A549 treated with dexamethasone at 1 μM for 4 hours (cell line): ENCODE results near the gene CDCA5. TPM values are rescaled to one million over a fixed set of nuclear protein-coding genes. Genes with fewer than 3 reads are reported as not detected.

Experiments
- total RNA-seq: library from RNA; stranded (reverse); fragments of 200-300 nt; extraction: Qiagen RNA extraction; gene quantifications from 5 replicates; pipeline ENCODE4 v1.2.3, GENCODE V29; 2022

Gene CDCA5
- total RNA-seq, result 64.4 to 77.1 TPM (median 72.9 TPM) in 5 replicates

DNA sequence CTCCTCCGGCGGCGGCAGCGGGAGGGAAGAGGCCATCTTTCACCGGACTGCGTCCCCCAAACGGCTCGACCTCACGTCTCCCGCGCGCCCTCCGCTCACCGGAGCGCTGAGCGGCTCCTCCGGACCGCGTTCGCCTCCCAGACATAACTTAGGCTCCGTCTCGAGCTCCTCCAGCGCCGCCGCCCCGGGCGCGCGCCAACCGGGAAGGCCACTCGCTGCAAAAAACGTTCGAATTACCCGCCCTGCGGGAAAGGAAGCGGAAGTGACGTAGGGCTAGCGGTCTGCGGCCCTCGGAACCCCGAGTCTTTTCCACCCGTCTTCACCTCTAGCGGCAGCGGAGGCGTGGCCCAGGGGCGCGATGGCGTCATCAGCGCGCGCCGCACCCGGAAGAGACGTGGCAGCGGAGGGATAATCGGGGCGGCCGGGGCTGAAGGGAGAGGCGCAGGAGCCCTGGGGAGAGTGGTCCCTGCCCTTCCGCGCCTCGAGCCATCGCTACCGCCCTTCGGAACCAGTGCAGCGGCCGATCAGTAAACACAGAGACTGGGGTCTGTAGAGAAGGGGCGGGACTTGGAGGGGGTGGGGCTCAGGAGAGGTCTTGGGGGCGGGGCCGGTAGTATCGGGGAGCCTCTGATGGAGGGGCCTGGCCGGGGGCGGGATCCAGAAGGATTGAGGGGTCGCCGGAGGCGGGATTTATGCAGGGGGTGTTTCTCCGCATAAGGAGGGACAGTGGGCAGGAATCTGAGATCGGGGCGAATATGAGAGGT lies at the start of gene CDCA5, which contains the start of gene ZFPL1:
CDCA5 (minus strand) TSS at position 207 of the 764 bp plus-strand sequence; CDS start at position 145, 62 bp downstream.
ZFPL1 (plus strand) TSS at position 389 of the 764 bp plus-strand sequence. CDS start 477 bp downstream, outside the sequence.

GRCh38 chr11:65121865-65122696 lies 38.2 kb upstream of the CDCA5 start, which contains the start of the genes FAU and MRPL49:
Gene FAU (minus strand): TSS chr11:65122134. CDS start chr11:65121813, 321 bp downstream.
Gene MRPL49 (plus strand): TSS chr11:65122321. CDS start chr11:65122347, 26 bp downstream.

GRCh38 chr11:65117206-65118096 lies 33.6 kb upstream of the CDCA5 start, which contains the start of gene ZNHIT2:
Gene ZNHIT2 (minus strand): TSS chr11:65117701. CDS start chr11:65117653, 48 bp downstream.

DNA sequence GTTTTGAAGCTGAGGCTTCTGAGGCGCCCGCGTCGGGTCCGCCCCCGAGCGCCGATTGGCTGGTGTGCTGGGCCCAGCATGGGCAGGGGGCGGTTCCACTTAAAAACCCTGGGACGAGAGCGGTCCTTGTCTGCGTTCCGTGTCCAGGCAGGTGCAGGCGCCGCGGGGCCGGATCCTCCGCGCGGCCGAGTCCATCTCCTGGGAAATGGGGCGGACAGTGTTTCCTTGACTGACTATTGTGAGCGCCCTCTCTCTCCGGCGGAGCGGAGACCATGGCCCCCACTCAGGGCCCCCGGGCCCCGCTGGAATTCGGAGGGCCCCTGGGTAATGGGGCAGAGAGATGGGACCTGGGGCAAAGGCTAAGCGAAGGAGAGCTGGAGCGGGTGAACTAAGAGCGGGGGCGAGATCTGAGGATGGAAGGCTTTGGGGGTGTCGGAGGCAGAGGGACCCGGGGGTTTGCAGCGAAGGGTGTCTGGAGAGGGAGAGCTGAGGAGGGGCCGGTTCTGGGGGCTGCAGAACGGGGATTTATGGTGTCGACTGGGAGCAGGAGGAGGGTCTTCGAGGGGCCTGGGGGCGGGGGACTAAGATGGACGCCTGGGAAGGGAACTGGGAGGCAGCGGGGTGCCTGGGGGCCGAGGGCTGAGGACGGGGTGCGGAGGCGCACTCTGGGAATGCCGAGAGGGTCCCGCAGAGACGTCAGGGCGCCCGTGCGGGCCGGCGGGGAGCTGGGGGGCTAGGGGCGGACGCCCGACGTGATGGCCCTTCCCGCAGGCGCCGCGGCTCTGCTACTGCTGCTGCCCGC lies 28.1 kb upstream of the CDCA5 start, which contains the start of gene TM7SF2:
TM7SF2 (plus strand) TSS at position 129 of the 802 bp plus-strand sequence; CDS start at position 273, 144 bp downstream.

DNA sequence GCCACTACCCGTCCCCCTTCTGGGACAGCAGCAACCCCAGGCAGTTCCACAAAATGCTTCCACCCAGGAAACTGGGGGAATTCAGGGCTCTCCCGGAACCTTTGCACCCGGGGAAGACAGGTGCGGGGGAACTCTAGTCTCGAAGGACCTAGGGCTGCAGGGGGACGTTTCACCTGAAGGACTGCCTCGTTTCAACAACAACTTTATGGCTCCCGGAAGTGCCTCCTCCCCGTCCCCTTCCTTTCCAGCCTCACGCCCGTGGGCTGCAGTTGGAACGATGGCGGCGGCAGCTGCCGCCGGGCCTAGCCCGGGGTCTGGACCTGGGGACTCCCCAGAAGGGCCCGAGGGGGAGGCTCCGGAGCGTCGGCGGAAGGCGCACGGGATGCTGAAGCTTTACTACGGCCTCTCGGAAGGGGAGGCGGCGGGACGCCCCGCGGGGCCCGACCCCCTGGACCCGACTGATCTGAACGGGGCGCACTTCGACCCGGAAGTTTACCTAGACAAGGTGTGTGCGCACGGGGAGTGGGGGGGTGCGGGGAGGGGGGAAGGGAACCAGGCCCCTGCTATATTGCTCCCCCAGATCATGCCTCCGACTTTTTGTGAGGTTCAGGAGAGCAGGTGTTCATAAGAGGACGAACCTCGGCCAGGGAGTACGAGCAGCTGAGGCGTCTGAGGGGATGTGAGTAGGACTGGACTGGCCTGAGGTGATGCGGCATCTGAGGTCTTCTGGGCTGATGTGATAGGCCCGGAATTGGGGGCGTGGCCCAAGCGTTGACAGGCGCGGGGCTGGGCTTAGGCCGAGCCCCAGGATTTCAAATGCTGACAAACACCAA lies 12.3 kb upstream of the CDCA5 start, which contains the start of gene VPS51:
VPS51 (plus strand) TSS at position 241 of the 833 bp plus-strand sequence; CDS start at position 278, 37 bp downstream.

GRCh38 chr11:65058419-65059054 lies 25.3 kb downstream of the CDCA5 start, which contains the start of gene NAALADL1:
Gene NAALADL1 (minus strand): TSS chr11:65058553. CDS start chr11:65058521, 32 bp downstream.

DNA sequence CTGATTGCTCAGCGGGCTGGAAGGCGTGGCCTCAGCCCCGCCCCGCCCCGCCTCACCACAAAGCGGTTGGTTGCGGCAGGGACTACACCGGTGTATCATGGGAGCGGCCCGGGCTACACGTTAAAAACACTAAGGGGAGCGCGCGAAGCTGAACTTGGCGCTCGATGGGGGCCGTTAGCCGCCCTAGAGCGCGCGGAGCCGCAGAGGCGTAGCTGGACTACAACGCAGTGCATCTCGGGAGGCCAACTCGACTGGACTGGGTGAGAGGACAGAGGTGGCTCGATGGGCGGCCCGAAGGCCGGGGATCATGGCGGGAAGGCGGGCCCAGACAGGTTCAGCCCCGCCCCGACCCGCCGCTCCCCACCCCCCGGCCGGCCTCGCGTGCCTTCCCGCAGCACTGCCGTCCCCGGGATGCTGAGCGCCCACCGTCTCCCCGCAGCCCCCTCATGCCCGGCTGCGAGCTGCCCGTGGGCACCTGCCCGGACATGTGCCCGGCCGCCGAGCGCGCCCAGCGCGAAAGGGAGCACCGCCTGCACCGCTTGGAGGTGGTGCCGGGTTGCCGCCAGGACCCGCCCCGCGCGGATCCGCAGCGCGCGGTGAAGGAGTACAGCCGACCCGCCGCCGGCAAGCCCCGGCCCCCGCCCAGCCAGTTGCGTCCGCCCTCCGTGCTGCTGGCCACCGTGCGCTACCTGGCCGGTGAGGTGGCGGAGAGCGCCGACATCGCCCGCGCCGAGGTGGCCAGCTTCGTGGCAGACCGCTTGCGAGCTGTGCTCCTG lies 42.8 kb downstream of the CDCA5 start, which contains the start of gene SAC3D1:
SAC3D1 (plus strand) TSS at position 364 of the 776 bp plus-strand sequence; CDS start at position 447, 83 bp downstream.

Other genes starting within 250 kb of the CDCA5 start
- gene CDC42BPG, start 239.4 kb downstream of the CDCA5 start, total RNA-seq, result 1.0 to 1.6 TPM (median 1.5 TPM) in 5 replicates
- 83.3 to 124 TPM (median 119 TPM) in 5 replicates for gene EHD1, start 205.4 kb downstream of the CDCA5 start, total RNA-seq
- gene ATG2A, start 166.8 kb downstream of the CDCA5 start, total RNA-seq, result 11.0 to 20.8 TPM (median 19.2 TPM) in 5 replicates
- gene PPP2R5B, start 159.4 kb downstream of the CDCA5 start, total RNA-seq, result 3.5 to 4.4 TPM (median 4.1 TPM) in 5 replicates
- not detected in 5 replicates for gene GPHA2, start 148.1 kb downstream of the CDCA5 start, total RNA-seq
- gene MAJIN, start 111.9 kb downstream of the CDCA5 start, total RNA-seq, result not detected in 5 replicates
- gene BATF2, start 87.1 kb downstream of the CDCA5 start, total RNA-seq, result 0.33 to 0.65 TPM (median 0.47 TPM) in 5 replicates
- 172 to 187 TPM (median 178 TPM) in 5 replicates for gene ARL2, start 69.9 kb downstream of the CDCA5 start, total RNA-seq
- 18.9 to 23.9 TPM (median 22.8 TPM) in 5 replicates for gene SNX15, start 56.6 kb downstream of the CDCA5 start, total RNA-seq
- gene SAC3D1, start 42.8 kb downstream of the CDCA5 start, total RNA-seq, result 33.5 to 51.7 TPM (median 49.0 TPM) in 5 replicates
- 0.18 TPM in 1 of 5 replicates, not detected in the others for gene NAALADL1, start 25.5 kb downstream of the CDCA5 start, total RNA-seq
- gene ZFPL1, start 182 bp upstream of the CDCA5 start, total RNA-seq, result 33.7 to 38.4 TPM (median 36.4 TPM) in 5 replicates
- 55.8 to 61.2 TPM (median 60.5 TPM) in 5 replicates for gene VPS51, start 12.2 kb upstream of the CDCA5 start, total RNA-seq
- gene TM7SF2, start 27.8 kb upstream of the CDCA5 start, total RNA-seq, result 4.6 to 8.6 TPM (median 5.9 TPM) in 5 replicates
- gene ZNHIT2, start 33.7 kb upstream of the CDCA5 start, total RNA-seq, result 11.1 to 19.9 TPM (median 19.4 TPM) in 5 replicates
- gene FAU, start 38.1 kb upstream of the CDCA5 start, total RNA-seq, result 854 to 960 TPM (median 861 TPM) in 5 replicates
- gene MRPL49, start 38.3 kb upstream of the CDCA5 start, total RNA-seq, result 66.1 to 73.7 TPM (median 68.6 TPM) in 5 replicates
- gene SYVN1, start 50.5 kb upstream of the CDCA5 start, total RNA-seq, result 24.1 to 42.1 TPM (median 41.2 TPM) in 5 replicates
- gene SPDYC, start 86.2 kb upstream of the CDCA5 start, total RNA-seq, result not detected in 5 replicates
- 85.0 to 136 TPM (median 126 TPM) in 5 replicates for gene CAPN1, start 97.9 kb upstream of the CDCA5 start, total RNA-seq
- 12.0 to 15.3 TPM (median 13.3 TPM) in 5 replicates for gene POLA2, start 177.9 kb upstream of the CDCA5 start, total RNA-seq
- 16.1 to 22.5 TPM (median 19.6 TPM) in 5 replicates for gene CDC42EP2, start 230.8 kb upstream of the CDCA5 start, total RNA-seq
- 38.8 to 42.8 TPM (median 42.2 TPM) in 5 replicates for gene DPF2, start 249.8 kb upstream of the CDCA5 start, total RNA-seq